ENCODE data around the gene NR3C2. TPM values are rescaled to one million over a fixed set of nuclear protein-coding genes. Genes with fewer than 3 reads are reported as not detected.

The NR3C2 gene
- total RNA-seq, 1 experiment from 2014 or later = 0.16 TPM

DNA sequence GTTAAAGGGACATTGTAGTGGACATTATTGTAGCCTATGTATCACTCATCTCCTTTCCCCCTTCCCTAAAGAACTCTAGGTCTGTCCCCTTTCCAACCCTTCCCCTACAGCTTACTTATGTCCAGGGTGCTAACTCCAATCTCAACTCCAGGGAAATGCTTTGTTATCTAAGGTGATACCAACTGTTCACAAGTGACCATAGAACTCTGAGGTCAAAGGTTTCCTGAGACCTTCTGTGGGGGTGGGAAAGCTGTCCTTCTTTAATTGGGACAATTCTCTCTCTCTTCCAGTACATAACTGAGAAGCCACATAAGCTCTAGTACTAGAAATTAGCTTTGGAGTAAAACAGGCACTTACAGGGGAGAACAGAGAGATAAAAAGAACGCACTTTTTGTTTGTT is 212.4 kb downstream of the NR3C2 start:
- Histone ChIP-seq H3K4me3 (ENCODE audit: low read depth, low read length) (no peak overlapping the region), H3K27me3 (replicated peaks; ENCODE audit: control insufficient read depth, insufficient read depth, low read length) (no peaks in the 10 kb centered on the region), H3K9me3 (no peaks in the 10 kb centered on the region), H3K36me3 (ENCODE audit: control insufficient read depth, insufficient read depth, low read length) (no peaks in the 10 kb centered on the region), H3K4me1 (no peaks in the 10 kb centered on the region)
- ChIA-PET POLR2A (no interaction called here), CTCF (no interaction called here)
- Mint-ChIP-seq H3K9me3 (ENCODE audit: unreplicated experiment) (no peaks in the 10 kb centered on the region), H3K36me3 (ENCODE audit: insufficient read depth, unreplicated experiment) (no peaks in the 10 kb centered on the region), H3K4me1 (ENCODE audit: low read depth, unreplicated experiment) (peaks cover 6% of the 10 kb centered on the region), H3K4me3 (ENCODE audit: unreplicated experiment) (no peak overlapping the region), H3K27ac (ENCODE audit: unreplicated experiment) (no peak overlapping the region), H3K27me3 (ENCODE audit: insufficient read depth, unreplicated experiment) (peaks cover 2% of the 10 kb centered on the region)
- no TSS peak for BruUV-seq (replicated peaks)
- intact Hi-C loops (cut with micrococcal nuclease; ENCODE audit: unreplicated experiment) = no loop called here
- no peak for DNase-seq
- no peak for TF ChIP-seq CTCF (IDR thresholded peaks at IDR 0.05; ENCODE audit: insufficient read depth in 1 of 2, low read depth in 1 of 2, low read length in 1 of 2, severe bottlenecking in 1 of 2, unreplicated experiment in 1 of 2)

DNA sequence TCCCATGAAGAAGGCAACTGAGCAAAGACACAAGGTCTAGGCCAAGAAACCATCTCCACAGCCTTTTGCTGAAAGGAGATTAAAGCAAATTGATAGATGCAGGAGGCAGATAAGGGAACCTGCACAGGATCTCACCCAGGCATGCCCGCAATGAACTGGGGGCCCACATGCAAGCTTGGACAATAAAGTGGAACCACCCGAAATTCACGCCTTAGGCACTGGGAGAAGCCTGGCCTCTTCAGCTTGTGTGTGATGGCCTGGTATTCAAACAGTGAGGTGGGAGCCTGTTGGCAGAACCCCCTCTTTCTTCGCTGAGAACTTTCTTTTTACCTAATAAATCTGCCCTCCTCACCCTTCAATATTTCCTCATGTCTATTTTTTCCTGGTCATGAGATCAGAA is 213.2 kb downstream of the NR3C2 start:
- Histone ChIP-seq H3K4me1 (no peaks in the 10 kb centered on the region), H3K9me3 (no peaks in the 10 kb centered on the region), H3K4me3 (ENCODE audit: low read depth, low read length) (no peak overlapping the region), H3K27me3 (replicated peaks; ENCODE audit: control insufficient read depth, insufficient read depth, low read length) (no peaks in the 10 kb centered on the region), H3K36me3 (ENCODE audit: control insufficient read depth, insufficient read depth, low read length) (no peaks in the 10 kb centered on the region)
- Mint-ChIP-seq H3K36me3 (ENCODE audit: insufficient read depth, unreplicated experiment) (no peaks in the 10 kb centered on the region), H3K27me3 (ENCODE audit: insufficient read depth, unreplicated experiment) (peaks cover 2% of the 10 kb centered on the region), H3K9me3 (ENCODE audit: unreplicated experiment) (no peaks in the 10 kb centered on the region), H3K27ac (ENCODE audit: unreplicated experiment) (no peak overlapping the region), H3K4me3 (ENCODE audit: unreplicated experiment) (no peak overlapping the region), H3K4me1 (ENCODE audit: low read depth, unreplicated experiment) (peaks cover 6% of the 10 kb centered on the region)
- DNase-seq = no peak
- no peak for TF ChIP-seq CTCF (IDR thresholded peaks at IDR 0.05; ENCODE audit: insufficient read depth in 1 of 2, low read depth in 1 of 2, low read length in 1 of 2, severe bottlenecking in 1 of 2, unreplicated experiment in 1 of 2)
- BruUV-seq (replicated peaks) = no TSS peak
- ChIA-PET POLR2A (no interaction called here), CTCF (no interaction called here)
- intact Hi-C loops (cut with micrococcal nuclease; ENCODE audit: unreplicated experiment) = no loop called here

DNA sequence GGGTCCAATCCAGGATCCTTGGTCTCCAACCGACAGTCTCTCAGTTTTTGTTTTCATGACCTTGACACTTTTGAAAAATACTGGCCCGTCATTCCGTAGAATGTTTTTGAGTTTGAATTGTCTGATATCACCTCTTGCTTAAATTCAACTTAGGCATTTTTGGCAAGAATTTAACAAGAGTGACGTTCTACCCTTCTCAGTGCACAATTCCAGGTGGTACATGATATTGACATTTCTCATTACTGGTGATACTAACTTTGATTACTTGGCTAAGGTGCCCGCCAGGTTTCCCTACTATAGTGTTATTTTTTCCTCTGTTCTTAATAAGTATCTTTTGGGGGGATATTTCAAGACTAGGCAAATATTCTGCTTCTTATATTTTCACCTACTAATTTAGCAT is 215.1 kb downstream of the NR3C2 start:
- BruUV-seq (replicated peaks) = no TSS peak
- DNase-seq = no peak
- H3K4me3 Mint-ChIP-seq (ENCODE audit: unreplicated experiment) = no peak overlapping the region
- H3K9me3 Mint-ChIP-seq (ENCODE audit: unreplicated experiment) = no peaks in the 10 kb centered on the region
- Histone ChIP-seq H3K36me3 (ENCODE audit: control insufficient read depth, insufficient read depth, low read length) (no peaks in the 10 kb centered on the region), H3K9me3 (no peaks in the 10 kb centered on the region), H3K4me3 (ENCODE audit: low read depth, low read length) (no peak overlapping the region), H3K27me3 (replicated peaks; ENCODE audit: control insufficient read depth, insufficient read depth, low read length) (no peaks in the 10 kb centered on the region), H3K4me1 (no peaks in the 10 kb centered on the region)
- TF ChIP-seq CTCF (IDR thresholded peaks at IDR 0.05; ENCODE audit: insufficient read depth in 1 of 2, low read depth in 1 of 2, low read length in 1 of 2, severe bottlenecking in 1 of 2, unreplicated experiment in 1 of 2) = no peak
- CTCF ChIA-PET = no interaction called here
- H3K4me1 Mint-ChIP-seq (ENCODE audit: low read depth, unreplicated experiment) = peaks cover 6% of the 10 kb centered on the region
- intact Hi-C loops (cut with micrococcal nuclease; ENCODE audit: unreplicated experiment) = no loop called here
- H3K27me3 Mint-ChIP-seq (ENCODE audit: insufficient read depth, unreplicated experiment) = no peaks in the 10 kb centered on the region
- POLR2A ChIA-PET = no interaction called here
- no peaks in the 10 kb centered on the region for H3K36me3 Mint-ChIP-seq (ENCODE audit: insufficient read depth, unreplicated experiment)
- no peak overlapping the region for H3K27ac Mint-ChIP-seq (ENCODE audit: unreplicated experiment)
